ENCODE data around the gene FUT8.

Gene FUT8

GRCh38 chr14:65788876-65789275 is 376.3 kb downstream of the FUT8 start:
- H3K4me3 ChIP-seq, result no peak overlapping the region

DNA sequence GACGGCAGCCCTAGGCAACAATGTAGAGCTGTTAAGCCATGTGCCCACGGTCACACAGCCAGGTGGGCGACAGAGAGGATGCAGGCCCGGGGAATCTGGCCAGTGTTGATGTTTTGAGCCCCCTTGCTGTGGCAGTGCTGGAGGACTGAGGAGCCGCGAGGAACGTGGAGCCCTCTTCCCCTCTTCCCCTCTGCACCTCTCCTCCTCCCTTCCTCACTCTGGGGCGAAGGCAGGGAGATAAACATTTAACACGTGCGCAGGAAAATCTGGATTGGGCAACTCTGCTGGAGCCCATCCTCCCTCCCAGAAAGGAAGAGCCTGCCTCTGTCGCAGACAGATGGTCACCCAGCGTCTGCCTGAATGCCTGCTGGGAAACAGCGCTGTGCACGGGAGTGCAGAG is 376.8 kb downstream of the FUT8 start:
- TF ChIP-seq, protein P1, sequence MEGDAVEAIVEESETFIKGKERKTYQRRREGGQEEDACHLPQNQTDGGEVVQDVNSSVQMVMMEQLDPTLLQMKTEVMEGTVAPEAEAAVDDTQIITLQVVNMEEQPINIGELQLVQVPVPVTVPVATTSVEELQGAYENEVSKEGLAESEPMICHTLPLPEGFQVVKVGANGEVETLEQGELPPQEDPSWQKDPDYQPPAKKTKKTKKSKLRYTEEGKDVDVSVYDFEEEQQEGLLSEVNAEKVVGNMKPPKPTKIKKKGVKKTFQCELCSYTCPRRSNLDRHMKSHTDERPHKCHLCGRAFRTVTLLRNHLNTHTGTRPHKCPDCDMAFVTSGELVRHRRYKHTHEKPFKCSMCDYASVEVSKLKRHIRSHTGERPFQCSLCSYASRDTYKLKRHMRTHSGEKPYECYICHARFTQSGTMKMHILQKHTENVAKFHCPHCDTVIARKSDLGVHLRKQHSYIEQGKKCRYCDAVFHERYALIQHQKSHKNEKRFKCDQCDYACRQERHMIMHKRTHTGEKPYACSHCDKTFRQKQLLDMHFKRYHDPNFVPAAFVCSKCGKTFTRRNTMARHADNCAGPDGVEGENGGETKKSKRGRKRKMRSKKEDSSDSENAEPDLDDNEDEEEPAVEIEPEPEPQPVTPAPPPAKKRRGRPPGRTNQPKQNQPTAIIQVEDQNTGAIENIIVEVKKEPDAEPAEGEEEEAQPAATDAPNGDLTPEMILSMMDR (IDR thresholded peaks at IDR 0.05), result no peak
- no peak for DNase-seq (ENCODE audit: low spot score)
- H3K4me3 ChIP-seq, result no peak overlapping the region
- H3K27ac ChIP-seq, result no peak overlapping the region

More at GRCh38 chr14:65788876-65789275, 376.3 kb downstream of the FUT8 start:
- TF ChIP-seq, protein P1 (IDR thresholded peaks at IDR 0.05), result no peak
- peak; percentile 16 for DNase-seq (ENCODE audit: low spot score)
- no peak overlapping the region for H3K27ac ChIP-seq

- Histone ChIP-seq H3K4me3 (no peak overlapping the region), H3K27ac (no peak overlapping the region)
- peak; percentile 54 for DNase-seq (ENCODE audit: low spot score)
- TF ChIP-seq, protein P1 (IDR thresholded peaks at IDR 0.05), result no peak
Measured at GRCh38 chr14:65790172-65790815, 377.8 kb downstream of the FUT8 start.

DNA sequence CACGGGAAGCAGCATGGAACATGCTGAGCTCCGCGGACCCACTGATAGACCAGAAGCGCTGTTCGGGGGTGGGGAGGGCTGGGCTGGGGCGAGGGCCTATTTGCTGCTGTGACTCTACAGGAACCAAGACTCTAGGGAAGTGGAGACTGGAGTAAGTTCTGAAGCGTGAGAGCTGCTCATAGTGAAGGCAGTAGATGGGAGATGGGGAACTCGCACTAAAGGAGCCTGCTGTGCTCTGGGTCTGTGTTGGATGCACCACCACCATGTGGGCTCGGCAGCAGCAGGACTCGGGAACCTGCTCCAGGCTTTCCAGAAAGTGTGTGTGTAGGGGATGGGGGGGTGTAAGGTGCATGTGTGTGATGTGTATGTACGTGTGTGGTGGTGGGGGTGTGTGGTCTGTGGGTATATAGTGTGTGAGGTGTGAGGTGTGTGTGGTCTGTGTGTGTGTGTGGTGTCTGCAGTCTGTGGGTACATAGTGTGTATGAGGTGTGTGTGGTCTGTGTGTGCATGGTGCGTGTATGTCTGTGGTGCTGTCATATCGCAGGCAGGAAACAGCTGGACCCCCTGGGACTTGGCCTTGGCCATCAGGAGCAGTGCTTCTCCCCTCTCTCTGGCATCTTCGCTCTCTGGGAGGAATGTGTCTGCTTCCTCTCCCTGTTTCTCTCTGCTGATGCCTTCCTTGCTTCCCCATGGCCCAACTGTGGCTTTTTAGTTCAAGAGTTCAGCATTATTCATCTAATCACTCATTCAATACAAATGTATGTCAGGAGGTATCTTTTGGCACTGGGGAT is 378.9 kb downstream of the FUT8 start:
- TF ChIP-seq, protein P1 (IDR thresholded peaks at IDR 0.05), result no peak
- no peak overlapping the region for H3K27ac ChIP-seq
- no peak overlapping the region for H3K4me3 ChIP-seq
- DNase-seq (ENCODE audit: low spot score), result peak; percentile 26

DNA sequence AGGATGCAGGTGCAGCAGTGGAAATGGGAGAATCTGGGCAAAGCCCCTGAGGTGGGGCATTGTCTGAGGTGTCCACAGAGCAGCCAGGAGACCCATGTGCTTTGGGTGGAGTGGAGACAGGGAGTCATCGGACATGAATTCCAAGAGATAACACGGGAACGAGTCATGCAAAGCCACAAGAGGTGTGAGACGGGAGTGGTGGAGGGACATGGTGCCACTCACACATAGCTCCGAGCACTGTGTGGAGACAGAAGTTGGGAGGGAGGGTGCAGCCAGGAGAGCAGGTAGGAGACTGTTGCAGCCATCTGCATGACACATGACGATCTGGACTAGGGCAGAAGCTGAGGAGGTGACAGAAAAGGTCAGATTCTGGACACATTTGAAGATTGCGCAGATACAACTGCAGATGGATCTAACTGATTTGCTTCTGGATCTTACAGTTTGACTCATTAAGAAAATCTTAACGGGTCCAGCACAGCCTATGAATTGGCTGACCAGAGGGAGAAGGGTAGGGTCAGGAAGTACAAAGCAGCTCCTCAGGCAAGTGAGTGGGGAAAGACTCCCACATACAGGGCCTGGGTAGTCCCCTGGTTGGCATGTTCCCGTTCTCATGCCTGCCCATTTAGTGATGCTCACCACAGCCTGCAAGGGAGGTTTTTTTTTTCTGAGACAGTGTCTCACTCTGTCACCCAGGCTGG is 379.8 kb downstream of the FUT8 start:
- peak; percentile 24 for DNase-seq (ENCODE audit: low spot score)
- TF ChIP-seq, protein P1 (IDR thresholded peaks at IDR 0.05), result no peak
- H3K4me3 ChIP-seq, result no peak overlapping the region
- no peak overlapping the region for H3K27ac ChIP-seq
